Stimulated activated CD8-positive, alpha-beta memory T cell treated with anti-CD3 and anti-CD28 coated beads, Interleukin-12 subunit alpha, Interleukin-12 subunit beta, amount 100 ng/mL, for 1 hour (primary cell): ENCODE results near the gene UBE2E2.

Experiments used
- DNase-seq: peaks from one replicate; pipeline ENCODE4 v3.0.0-alpha.2; 2020; ENCODE audit warnings: low read depth

UBE2E2 gene

DNA sequence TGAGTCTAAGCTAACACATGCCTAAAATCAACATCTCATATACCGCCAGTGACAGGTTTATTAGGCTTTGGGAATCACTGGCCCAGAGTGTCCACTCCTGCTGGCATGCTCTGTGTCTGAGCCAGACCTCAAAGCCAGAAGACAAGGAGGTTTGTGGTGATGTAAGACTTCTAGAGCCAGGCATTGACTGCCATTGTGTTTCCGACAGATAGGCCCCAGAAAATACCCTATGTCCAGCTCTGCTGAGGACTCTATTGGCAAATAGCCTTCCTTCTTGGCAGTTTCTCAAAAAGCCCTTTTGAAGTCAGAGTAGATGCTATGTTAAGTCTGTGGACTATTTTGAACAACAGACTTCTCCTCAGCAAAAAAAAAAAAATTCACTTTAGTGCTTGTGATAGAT lies 420.7 kb downstream of the UBE2E2 start:
- no peak for DNase-seq

DNA sequence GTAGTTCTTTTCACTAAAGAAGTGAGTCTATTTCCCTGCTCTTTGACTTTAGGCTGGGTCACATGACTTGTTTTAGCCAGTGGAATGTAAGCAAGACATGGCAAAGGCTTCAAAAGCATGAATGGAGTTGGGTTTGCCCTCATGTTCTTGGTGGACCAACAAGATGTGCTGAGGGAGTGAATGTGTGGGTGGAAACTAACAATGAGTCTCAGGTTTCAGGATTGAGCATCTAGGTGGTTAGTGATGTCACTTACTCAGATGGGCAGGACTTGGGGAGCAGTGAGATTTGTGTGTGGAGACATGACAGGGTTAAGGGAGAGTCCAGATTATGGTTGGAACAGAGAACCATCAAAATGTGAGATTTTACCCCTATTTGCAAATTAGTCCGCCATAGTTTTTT lies 421.2 kb downstream of the UBE2E2 start:
- no peak for DNase-seq

DNA sequence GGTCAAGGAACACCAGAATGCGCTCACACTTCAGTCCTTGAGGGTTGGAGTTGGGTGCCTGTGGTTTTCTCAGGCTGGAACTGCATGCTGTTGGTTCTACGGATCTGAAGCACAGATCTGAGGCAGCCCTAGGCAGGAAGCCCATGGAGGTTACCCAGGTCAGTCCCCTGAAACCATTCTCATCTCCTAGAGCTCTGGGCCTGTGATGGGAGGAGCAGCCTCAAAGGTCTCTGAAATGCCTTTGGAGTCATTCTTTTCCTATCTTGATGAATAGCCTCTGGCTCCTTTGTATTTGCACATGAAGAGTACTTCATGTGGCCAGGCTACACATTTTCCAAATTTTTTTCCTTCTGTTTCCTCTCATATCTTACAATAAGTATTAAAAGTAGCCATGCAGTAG lies 423.3 kb downstream of the UBE2E2 start:
- DNase-seq: no peak

DNA sequence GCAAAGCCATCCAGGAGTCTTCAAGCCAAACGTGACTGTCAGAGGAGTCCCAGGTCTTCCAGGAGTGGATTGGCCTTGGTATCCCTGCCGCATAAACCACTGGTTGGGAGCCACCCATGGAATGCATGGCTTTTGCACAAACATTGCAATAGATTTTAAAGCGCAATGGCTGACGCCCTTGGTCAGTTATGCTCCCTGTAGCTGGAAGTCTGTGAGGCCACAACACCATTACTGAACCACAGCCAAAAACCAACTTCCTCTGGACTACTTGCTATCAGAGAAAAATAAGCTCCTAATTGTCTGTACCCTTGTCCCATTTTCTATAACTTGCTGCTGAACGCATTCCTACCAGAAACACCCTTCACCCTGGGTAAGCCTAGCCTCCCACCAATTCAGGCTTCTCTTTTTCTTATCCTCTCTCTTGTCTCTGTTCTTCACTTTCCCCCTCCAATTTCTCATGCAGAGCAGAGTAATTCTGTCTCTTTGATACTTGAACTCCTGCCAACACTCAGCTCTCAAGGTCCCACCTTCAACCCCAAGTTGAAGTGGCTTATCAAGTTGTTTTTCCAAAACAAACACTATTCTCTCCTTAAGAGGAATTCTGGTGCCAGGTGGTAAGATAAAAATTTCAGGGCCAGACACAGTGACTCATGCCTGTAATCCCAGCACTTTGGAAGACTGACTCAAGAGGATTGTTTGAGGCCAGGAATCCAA lies 426.2 kb downstream of the UBE2E2 start:
- DNase-seq: no peak

DNA sequence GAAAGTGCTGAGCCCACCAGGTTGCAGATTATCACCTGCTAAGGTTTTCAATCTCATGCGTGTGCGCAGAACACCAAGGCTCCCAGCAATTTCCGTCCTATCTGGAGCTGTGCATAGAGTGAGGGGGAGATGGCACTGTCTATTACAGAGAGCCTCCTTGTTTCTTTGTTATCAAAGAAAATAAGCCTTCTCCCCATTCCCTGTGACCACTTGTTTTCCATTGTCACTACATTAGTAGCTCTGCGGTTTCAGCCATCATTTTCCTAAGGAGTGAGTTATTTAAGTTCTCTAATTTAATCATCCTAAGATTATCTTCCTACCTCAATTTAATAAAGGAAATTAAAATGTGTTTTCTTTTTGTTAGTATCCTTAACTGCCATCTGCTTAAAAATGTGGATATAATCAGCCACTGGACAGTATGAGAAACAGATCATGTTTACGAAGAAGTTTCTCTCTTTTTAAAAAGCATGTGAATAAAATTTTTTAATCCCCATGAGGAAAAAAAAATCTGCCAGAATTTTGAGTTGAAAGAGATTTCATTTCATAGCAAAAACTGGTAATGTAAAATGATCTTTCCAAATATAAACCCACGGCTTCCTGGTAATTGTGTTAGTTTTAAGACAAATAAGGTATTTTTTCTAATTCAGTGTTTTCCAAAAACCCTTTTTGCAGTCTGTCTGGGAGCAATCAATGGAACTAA lies 430.3 kb downstream of the UBE2E2 start:
- no peak for DNase-seq

DNA sequence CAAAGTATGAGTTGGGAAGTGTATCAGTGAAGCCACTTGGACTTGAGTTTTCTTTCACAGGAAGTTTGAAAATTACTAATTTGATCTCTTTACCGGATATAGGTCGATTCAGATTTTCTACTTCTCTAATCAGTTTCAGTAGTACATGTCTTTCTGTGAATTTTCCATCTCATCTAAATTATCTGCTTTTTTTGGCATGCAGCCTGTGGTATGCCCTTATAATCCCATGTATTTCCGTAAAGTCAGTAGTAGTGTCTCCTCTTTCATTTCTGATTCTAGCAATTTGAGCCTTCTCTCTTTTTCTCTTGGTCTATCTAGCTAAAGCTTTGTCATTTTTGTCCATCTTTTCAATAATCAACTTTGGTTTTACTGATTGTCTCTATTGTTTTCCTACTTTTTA lies 434.2 kb downstream of the UBE2E2 start:
- no peak for DNase-seq

DNA sequence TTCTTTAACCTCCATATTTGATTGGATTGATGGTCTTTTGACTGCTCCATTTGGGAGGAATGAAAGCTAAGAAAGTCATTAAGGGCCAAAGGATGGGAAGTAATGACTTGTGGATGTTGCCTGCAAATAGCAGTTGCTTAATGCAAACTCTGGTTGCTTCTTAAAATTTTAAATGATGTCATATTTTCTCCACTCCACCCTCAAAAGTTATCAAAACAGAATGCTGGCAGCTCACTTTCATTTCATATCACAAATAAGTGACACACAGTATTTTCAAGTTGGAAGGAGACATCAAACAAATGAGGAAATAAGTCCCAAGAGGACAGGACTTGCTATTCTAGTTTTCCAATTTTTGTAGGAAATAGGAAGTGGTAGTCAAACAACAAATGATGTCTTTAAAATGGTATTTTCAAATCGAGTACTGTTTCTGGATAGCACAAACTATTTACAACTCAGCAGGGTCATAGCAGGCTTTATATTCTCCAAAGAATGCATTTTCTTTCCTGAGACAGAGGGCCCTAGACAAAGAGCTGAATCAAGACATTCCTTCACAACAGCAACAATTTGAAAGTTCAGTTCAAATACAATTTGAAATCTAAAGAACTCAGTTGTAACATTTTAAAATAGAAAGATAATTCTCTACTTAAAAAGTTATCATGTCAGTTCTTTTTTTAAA lies 437.5 kb downstream of the UBE2E2 start:
- DNase-seq: no peak
